ENCODE results near the gene EFHD1.

EFHD1 gene

DNA sequence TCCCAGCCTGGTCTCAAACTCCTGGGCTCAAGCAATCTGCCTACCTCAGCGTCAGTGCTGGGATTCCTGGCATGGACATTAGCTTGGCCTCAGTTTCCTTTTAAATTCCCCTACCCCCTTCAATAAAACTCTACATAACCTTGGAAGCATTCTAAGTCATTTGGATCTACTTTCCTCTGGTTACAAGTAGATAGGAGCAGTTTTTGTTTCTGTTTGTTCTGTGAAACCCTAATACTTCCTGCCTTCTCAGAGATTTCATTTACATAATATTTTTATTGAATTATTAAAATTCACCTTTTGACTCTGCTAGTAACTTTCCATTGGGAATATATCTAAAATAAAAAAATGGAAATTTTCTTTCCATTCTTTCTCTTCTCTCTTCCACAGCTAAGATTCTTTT is 89.6 kb downstream of the EFHD1 start:
- intact Hi-C loops (cut with DNase I) = no loop called here
- DNase-seq = no peak

GRCh38 chr2:232728785-232729184 is 95.4 kb downstream of the EFHD1 start:
- intact Hi-C loops (cut with DNase I) = no loop called here
- DNase-seq = no peak

DNA sequence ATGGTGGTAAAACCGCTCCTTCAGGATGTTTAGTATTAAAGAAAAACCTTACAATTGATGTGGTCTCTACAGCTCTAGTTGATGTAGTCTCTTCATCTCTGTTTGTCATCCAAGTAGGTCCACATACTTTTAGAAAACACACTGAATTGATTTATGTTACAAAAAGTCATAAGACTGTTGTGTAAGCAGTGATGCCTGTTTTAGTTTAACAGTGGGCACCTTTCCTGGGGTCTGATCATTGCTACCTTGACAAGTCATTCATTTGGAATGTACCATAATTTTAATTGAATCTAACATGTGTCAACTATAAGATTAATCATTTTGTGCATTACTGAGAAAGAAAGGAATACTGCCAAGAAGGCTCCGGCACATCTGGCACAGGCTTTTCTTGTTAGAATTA is 98.1 kb downstream of the EFHD1 start:
- intact Hi-C loops (cut with DNase I) = no loop called here
- DNase-seq = no peak

Measured in posterior cingulate gyrus (tissue), 11 donors.